Measurements from ENCODE around the gene SESN2. TPM values are rescaled to one million over a fixed set of nuclear protein-coding genes. Genes with fewer than 3 reads are reported as not detected.
A peak's percentile ranks its signal among the peaks of the same experiment; 100 is the strongest.

SESN2 gene
- total and polyA plus RNA-seq, 2 experiments from 2014 or later, result 34.3 to 57.8 TPM

DNA sequence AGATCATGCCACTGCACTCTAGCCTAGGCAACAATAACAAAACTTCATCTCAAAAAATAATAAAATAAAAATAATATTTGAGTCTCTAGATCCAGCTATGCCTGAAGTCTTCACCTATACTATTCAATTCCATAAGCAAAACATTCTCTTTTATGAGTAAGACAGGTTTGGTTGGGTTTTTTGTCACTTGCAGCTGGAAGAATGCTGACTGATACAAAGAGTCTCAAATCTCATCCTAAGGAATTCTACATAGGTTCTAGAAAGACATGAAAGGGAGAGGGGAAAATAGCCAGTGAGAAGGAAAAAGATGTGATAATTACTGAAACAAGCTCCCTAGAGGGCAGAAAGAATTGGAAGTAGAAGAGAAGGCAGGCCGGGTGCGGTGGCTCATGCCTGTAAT is 39.1 kb downstream of the SESN2 start:
- DNase-seq, result no peak
- H3K27ac ChIP-seq, result no peak overlapping the region
- no peaks in the 10 kb centered on the region for H3K36me3 ChIP-seq (ENCODE audit: low read depth)
- H3K9me2 ChIP-seq (ENCODE audit: insufficient read depth), result no peaks in the 10 kb centered on the region
- no peaks in the 10 kb centered on the region for H3K79me2 ChIP-seq (ENCODE audit: insufficient read depth)
- no peak overlapping the region for H3K4me3 ChIP-seq
- no peaks in the 10 kb centered on the region; the same call in 1 of the 2 replicates for H3K4me1 ChIP-seq (ENCODE audit: insufficient read depth)
- no peak overlapping the region for H2AFZ ChIP-seq
- no peaks in the 10 kb centered on the region for H4K20me1 ChIP-seq (ENCODE audit: insufficient read depth)
- no peak for TF ChIP-seq EZH2phosphoT487 (IDR thresholded peaks at IDR 0.05; ENCODE audit: insufficient read depth, low read depth)
- TF ChIP-seq EZH2 (IDR thresholded peaks at IDR 0.05; ENCODE audit: insufficient read depth, poor library complexity, severe bottlenecking), result no peak
- no peak overlapping the region for H3K9ac ChIP-seq
- peaks cover 5% of the 10 kb centered on the region; the same call in 1 of the 2 replicates for H3F3A ChIP-seq (ENCODE audit: insufficient read depth)
- 94 to 95% methylated on average over 2 of the region's 2 CpGs for WGBS, 2 experiments (ENCODE audit: low coverage in 1 of 2, low lambda C conversion rate in 2 of 2, missing lambda C conversion rate in 2 of 2)
- no peak overlapping the region for H3K4me2 ChIP-seq (ENCODE audit: unreplicated experiment)
- H3K27me3 ChIP-seq (replicated peaks; ENCODE audit: insufficient read depth), result no peaks in the 10 kb centered on the region
- in situ Hi-C loops (cut with MboI), result no loop called here
- no peaks in the 10 kb centered on the region for H3K9me3 ChIP-seq (ENCODE audit: low read depth)

DNA sequence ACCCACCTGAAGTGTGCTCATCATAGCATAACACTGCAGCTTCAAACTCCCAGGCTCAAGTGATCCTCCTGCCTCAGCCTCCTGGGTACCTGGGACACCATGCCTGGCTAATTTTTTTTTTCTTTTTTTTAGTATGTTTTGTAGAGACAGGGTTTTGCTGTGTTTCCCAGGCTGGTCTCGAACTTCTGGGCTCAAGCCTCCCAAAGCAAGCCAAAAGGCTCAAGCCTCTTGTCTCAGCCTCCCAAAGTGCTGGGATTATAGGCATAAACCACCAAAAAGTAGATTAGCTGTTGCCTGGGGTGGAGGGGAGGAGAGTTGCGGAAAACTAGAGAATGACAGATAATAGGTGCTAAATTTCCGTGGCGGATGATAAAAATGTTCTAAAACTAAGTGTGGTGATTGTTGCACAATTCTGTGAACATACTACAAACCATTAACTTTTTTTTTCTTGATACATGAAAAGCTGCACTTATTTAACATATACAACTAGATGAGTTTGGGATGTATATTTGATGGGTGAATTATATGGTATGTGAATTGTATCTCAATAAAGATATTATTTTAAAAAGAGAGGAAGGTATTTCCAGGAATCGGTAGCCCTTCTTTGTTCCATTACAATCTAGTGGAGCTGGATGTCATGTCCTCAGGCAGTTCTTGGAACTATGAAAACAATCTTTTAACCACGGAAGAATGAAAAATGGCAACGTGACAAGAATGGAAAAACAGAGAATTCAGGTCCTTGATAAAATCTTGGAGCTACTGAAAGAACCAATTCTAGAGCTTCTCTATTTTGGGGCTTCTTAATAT is 42.3 kb downstream of the SESN2 start:
- TF ChIP-seq EZH2phosphoT487 (IDR thresholded peaks at IDR 0.05; ENCODE audit: insufficient read depth, low read depth) (no peak), EZH2 (IDR thresholded peaks at IDR 0.05; ENCODE audit: insufficient read depth, poor library complexity, severe bottlenecking) (no peak)
- Histone ChIP-seq H3K79me2 (ENCODE audit: insufficient read depth) (no peaks in the 10 kb centered on the region), H3K27ac (no peak overlapping the region), H3F3A (ENCODE audit: insufficient read depth) (peaks cover 5% of the 10 kb centered on the region; the same call in 1 of the 2 replicates), H3K9me3 (ENCODE audit: low read depth) (no peaks in the 10 kb centered on the region), H2AFZ (no peak overlapping the region), H3K4me2 (ENCODE audit: unreplicated experiment) (no peak overlapping the region), H3K27me3 (replicated peaks; ENCODE audit: insufficient read depth) (no peaks in the 10 kb centered on the region), H3K36me3 (ENCODE audit: low read depth) (no peaks in the 10 kb centered on the region), H3K9ac (no peak overlapping the region), H4K20me1 (ENCODE audit: insufficient read depth) (no peaks in the 10 kb centered on the region), H3K9me2 (ENCODE audit: insufficient read depth) (no peaks in the 10 kb centered on the region), H3K4me3 (no peak overlapping the region), H3K4me1 (ENCODE audit: insufficient read depth) (no peaks in the 10 kb centered on the region; the same call in 1 of the 2 replicates)
- peak; percentile 28 for DNase-seq
- WGBS, 2 experiments (ENCODE audit: low coverage in 1 of 2, low lambda C conversion rate in 2 of 2, missing lambda C conversion rate in 2 of 2), result 34 to 43% methylated on average over 7 of the region's 7 CpGs
- in situ Hi-C loops (cut with MboI), result no loop called here

DNA sequence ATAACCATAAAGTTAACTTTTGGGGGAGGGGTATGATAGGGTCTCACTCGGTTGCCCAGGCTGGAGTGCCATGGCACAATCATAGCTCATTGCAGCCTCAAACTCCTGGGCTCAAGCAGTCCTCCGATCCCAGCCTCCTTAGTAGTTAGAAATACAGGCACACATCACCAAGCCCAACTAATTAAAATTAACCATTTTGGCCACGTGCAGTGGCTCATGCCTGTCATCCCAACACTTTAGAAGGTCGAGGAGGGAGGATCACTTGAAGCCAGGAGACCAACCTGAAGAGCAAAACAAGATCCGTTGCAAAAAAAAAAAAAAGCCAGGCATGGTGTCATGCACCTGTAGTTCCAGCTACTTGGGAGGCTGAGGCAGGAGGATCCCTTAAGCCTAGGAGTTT is 42.9 kb downstream of the SESN2 start:
- H2AFZ ChIP-seq, result no peak overlapping the region
- no peak overlapping the region for H3K4me3 ChIP-seq
- no peak overlapping the region for H3K4me2 ChIP-seq (ENCODE audit: unreplicated experiment)
- TF ChIP-seq EZH2 (IDR thresholded peaks at IDR 0.05; ENCODE audit: insufficient read depth, poor library complexity, severe bottlenecking) (no peak), EZH2phosphoT487 (IDR thresholded peaks at IDR 0.05; ENCODE audit: insufficient read depth, low read depth) (no peak)
- H3K9ac ChIP-seq, result no peak overlapping the region
- H4K20me1 ChIP-seq (ENCODE audit: insufficient read depth), result no peaks in the 10 kb centered on the region
- no peak for DNase-seq
- H3K79me2 ChIP-seq (ENCODE audit: insufficient read depth), result no peaks in the 10 kb centered on the region
- in situ Hi-C loops (cut with MboI), result no loop called here
- H3K27ac ChIP-seq, result no peak overlapping the region
- H3K9me3 ChIP-seq (ENCODE audit: low read depth), result no peaks in the 10 kb centered on the region
- no peaks in the 10 kb centered on the region for H3K27me3 ChIP-seq (replicated peaks; ENCODE audit: insufficient read depth)
- WGBS, 2 experiments (ENCODE audit: low coverage in 1 of 2, low lambda C conversion rate in 2 of 2, missing lambda C conversion rate in 2 of 2), result 14 to 15% methylated on average over 5 of the region's 5 CpGs
- peaks cover 5% of the 10 kb centered on the region; the same call in 1 of the 2 replicates for H3F3A ChIP-seq (ENCODE audit: insufficient read depth)
- no peaks in the 10 kb centered on the region for H3K4me1 ChIP-seq (ENCODE audit: insufficient read depth)
- H3K36me3 ChIP-seq (ENCODE audit: low read depth), result no peaks in the 10 kb centered on the region
- no peaks in the 10 kb centered on the region for H3K9me2 ChIP-seq (ENCODE audit: insufficient read depth)

DNA sequence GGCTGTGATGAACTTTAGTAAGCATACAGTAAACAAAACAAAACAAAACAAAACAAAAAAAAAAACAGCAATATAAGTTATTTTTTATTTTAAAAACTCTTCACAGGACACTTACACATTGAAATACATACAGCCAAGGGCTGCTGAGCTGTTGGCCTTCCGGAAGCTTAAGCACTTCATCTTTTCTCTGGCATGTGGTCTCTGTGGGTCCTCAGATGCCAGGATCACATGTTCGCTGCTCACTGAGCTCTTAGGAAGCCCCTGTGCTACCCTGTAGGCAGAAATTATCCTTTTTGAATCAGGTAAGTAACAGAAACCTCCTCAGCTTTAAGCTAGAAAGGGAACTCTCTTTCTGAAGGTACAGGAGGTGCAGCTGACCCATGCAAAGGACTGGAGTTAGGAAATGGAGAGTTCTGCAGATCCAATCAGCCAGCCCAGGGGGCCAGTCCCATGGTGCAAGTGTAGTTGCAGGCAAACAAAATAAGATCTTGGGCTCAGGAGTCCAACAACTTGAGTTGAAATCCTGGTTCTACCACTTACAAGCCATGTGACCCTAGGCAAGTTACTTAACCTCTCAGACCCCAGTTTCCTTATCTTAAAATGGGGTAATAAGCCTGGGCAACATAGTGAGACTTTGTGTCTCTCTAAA is 47.1 kb downstream of the SESN2 start:
- H3F3A ChIP-seq (ENCODE audit: insufficient read depth), result peaks cover 5% of the 10 kb centered on the region; the same call in 1 of the 2 replicates
- no peak for DNase-seq
- 27 to 35% methylated on average over 2 of the region's 2 CpGs for WGBS, 2 experiments (ENCODE audit: low coverage in 1 of 2, low lambda C conversion rate in 2 of 2, missing lambda C conversion rate in 2 of 2)
- H3K36me3 ChIP-seq (ENCODE audit: low read depth), result no peaks in the 10 kb centered on the region
- no peak overlapping the region for H3K4me2 ChIP-seq (ENCODE audit: unreplicated experiment)
- in situ Hi-C loops (cut with MboI), result no loop called here
- no peak overlapping the region for H3K9ac ChIP-seq
- no peaks in the 10 kb centered on the region for H3K4me1 ChIP-seq (ENCODE audit: insufficient read depth)
- H2AFZ ChIP-seq, result peak overlapping the region; percentile 59; the same call in 1 of the 2 replicates
- no peaks in the 10 kb centered on the region for H4K20me1 ChIP-seq (ENCODE audit: insufficient read depth)
- H3K9me3 ChIP-seq (ENCODE audit: low read depth), result no peaks in the 10 kb centered on the region
- H3K27me3 ChIP-seq (replicated peaks; ENCODE audit: insufficient read depth), result no peaks in the 10 kb centered on the region
- no peak overlapping the region for H3K4me3 ChIP-seq
- TF ChIP-seq EZH2phosphoT487 (IDR thresholded peaks at IDR 0.05; ENCODE audit: insufficient read depth, low read depth) (no peak), EZH2 (IDR thresholded peaks at IDR 0.05; ENCODE audit: insufficient read depth, poor library complexity, severe bottlenecking) (no peak)
- H3K9me2 ChIP-seq (ENCODE audit: insufficient read depth), result no peaks in the 10 kb centered on the region
- H3K79me2 ChIP-seq (ENCODE audit: insufficient read depth), result no peaks in the 10 kb centered on the region
- no peak overlapping the region for H3K27ac ChIP-seq
